Activated T-helper 17 cell treated with anti-CD3 and anti-CD28 coated beads, Interleukin-2, amount 50 U/mL, for 72 hours (primary cell): ENCODE results near the gene MXI1. TPM values are rescaled to one million over a fixed set of nuclear protein-coding genes. Genes with fewer than 3 reads are reported as not detected.

Experiments
- ATAC-seq: fragments of 150-1000 bp; cut with Tn5 transposase; replicated peaks from 2 replicates; pipeline ENCODE4 v1.10.0; 2021; ENCODE audit warnings: mild to moderate bottlenecking, moderate library complexity
- H3K27ac Mint-ChIP-seq: one replicate; pipeline ENCODE4 v1.8.0; 2022; ENCODE audit warnings: mixed read lengths
- H3K27me3 Mint-ChIP-seq: one replicate; pipeline ENCODE4 v1.8.0; 2022; ENCODE audit warnings: mixed read lengths
- H3K36me3 Mint-ChIP-seq: one replicate; pipeline ENCODE4 v1.8.0; 2022; ENCODE audit warnings: low read depth, mild to moderate bottlenecking, mixed read lengths
- H3K4me1 Mint-ChIP-seq: one replicate; pipeline ENCODE4 v1.8.0; 2022; ENCODE audit warnings: mixed read lengths
- H3K4me3 Mint-ChIP-seq: one replicate; pipeline ENCODE4 v1.8.0; 2022; ENCODE audit warnings: mild to moderate bottlenecking, mixed read lengths
- H3K9me3 Mint-ChIP-seq: one replicate; pipeline ENCODE4 v1.8.0; 2022; ENCODE audit warnings: mixed read lengths
- total RNA-seq, 2 donors: library from RNA; stranded (reverse); gene quantifications; one replicate each; pipeline ENCODE4 v1.2.3, GENCODE V29; 2022

MXI1 gene
- total RNA-seq, 2 donors from 2014 or later: 32.5 to 130 TPM

- Mint-ChIP-seq H3K4me1 (peaks cover 18% of the 10 kb centered on the region), H3K27me3 (peaks cover 9% of the 10 kb centered on the region), H3K36me3 (peaks cover 19% of the 10 kb centered on the region), H3K4me3 (no peak overlapping the region), H3K9me3 (no peaks in the 10 kb centered on the region), H3K27ac (no peak overlapping the region)
- ATAC-seq: no peak
Observed at GRCh38 chr10:110203500-110204455, 3.6 kb upstream of the MXI1 start.

- ATAC-seq: no peak
- no peak overlapping the region for H3K4me3 Mint-ChIP-seq
- H3K4me1 Mint-ChIP-seq: peaks cover 18% of the 10 kb centered on the region
- no peaks in the 10 kb centered on the region for H3K9me3 Mint-ChIP-seq
- peaks cover 30% of the 10 kb centered on the region for H3K36me3 Mint-ChIP-seq
- H3K27ac Mint-ChIP-seq: no peak overlapping the region
- peaks cover 4% of the 10 kb centered on the region for H3K27me3 Mint-ChIP-seq
Observed at GRCh38 chr10:110205051-110205675, 2.2 kb upstream of the MXI1 start.

GRCh38 chr10:110207805-110208613 lies 604 bp downstream of the MXI1 start:
- peaks cover 58% of the 10 kb centered on the region for H3K36me3 Mint-ChIP-seq
- peak overlapping the region; percentile 90 for H3K4me3 Mint-ChIP-seq
- no peaks in the 10 kb centered on the region for H3K9me3 Mint-ChIP-seq
- no peak for ATAC-seq
- peak overlapping the region; percentile 94 for H3K27ac Mint-ChIP-seq
- H3K4me1 Mint-ChIP-seq: peaks cover 30% of the 10 kb centered on the region
- H3K27me3 Mint-ChIP-seq: no peaks in the 10 kb centered on the region

- H3K4me1 Mint-ChIP-seq: peaks cover 39% of the 10 kb centered on the region
- no peaks in the 10 kb centered on the region for H3K27me3 Mint-ChIP-seq
- peaks cover 66% of the 10 kb centered on the region for H3K36me3 Mint-ChIP-seq
- peak overlapping the region; percentile 90 for H3K4me3 Mint-ChIP-seq
- no peak for ATAC-seq
- H3K27ac Mint-ChIP-seq: peak overlapping the region; percentile 94
- H3K9me3 Mint-ChIP-seq: no peaks in the 10 kb centered on the region
Observed at GRCh38 chr10:110208614-110209453, 1.4 kb downstream of the MXI1 start.

- Mint-ChIP-seq H3K9me3 (no peaks in the 10 kb centered on the region), H3K4me1 (peaks cover 41% of the 10 kb centered on the region), H3K4me3 (peak overlapping the region; percentile 90), H3K27me3 (no peaks in the 10 kb centered on the region), H3K27ac (peak overlapping the region; percentile 94), H3K36me3 (peaks cover 68% of the 10 kb centered on the region)
- ATAC-seq: peak; percentile 12
Observed at GRCh38 chr10:110209454-110209925, 2.1 kb downstream of the MXI1 start.

- H3K36me3 Mint-ChIP-seq: peaks cover 68% of the 10 kb centered on the region
- ATAC-seq: peak; percentile 27
- H3K4me1 Mint-ChIP-seq: peaks cover 41% of the 10 kb centered on the region
- no peaks in the 10 kb centered on the region for H3K9me3 Mint-ChIP-seq
- peak overlapping the region; percentile 90 for H3K4me3 Mint-ChIP-seq
- no peaks in the 10 kb centered on the region for H3K27me3 Mint-ChIP-seq
- H3K27ac Mint-ChIP-seq: peak overlapping the region; percentile 94
Observed at GRCh38 chr10:110209926-110210673, 2.7 kb downstream of the MXI1 start.

GRCh38 chr10:110210674-110211464 lies 3.5 kb downstream of the MXI1 start:
- no peaks in the 10 kb centered on the region for H3K27me3 Mint-ChIP-seq
- peak overlapping the region; percentile 87 for H3K27ac Mint-ChIP-seq
- peak; percentile 73 for ATAC-seq
- H3K4me1 Mint-ChIP-seq: peaks cover 47% of the 10 kb centered on the region
- H3K4me3 Mint-ChIP-seq: peak overlapping the region; percentile 90
- no peaks in the 10 kb centered on the region for H3K9me3 Mint-ChIP-seq
- peaks cover 72% of the 10 kb centered on the region for H3K36me3 Mint-ChIP-seq

- peak overlapping the region; percentile 90 for H3K4me3 Mint-ChIP-seq
- ATAC-seq: peak; percentile 6
- peak overlapping the region; percentile 87 for H3K27ac Mint-ChIP-seq
- no peaks in the 10 kb centered on the region for H3K9me3 Mint-ChIP-seq
- H3K27me3 Mint-ChIP-seq: no peaks in the 10 kb centered on the region
- peaks cover 46% of the 10 kb centered on the region for H3K4me1 Mint-ChIP-seq
- peaks cover 75% of the 10 kb centered on the region for H3K36me3 Mint-ChIP-seq
Observed at GRCh38 chr10:110211465-110211843, 4.0 kb downstream of the MXI1 start.

- Mint-ChIP-seq H3K27ac (peak overlapping the region; percentile 87), H3K27me3 (no peaks in the 10 kb centered on the region), H3K36me3 (peaks cover 68% of the 10 kb centered on the region), H3K4me1 (peaks cover 44% of the 10 kb centered on the region), H3K4me3 (peak overlapping the region; percentile 90), H3K9me3 (no peaks in the 10 kb centered on the region)
- peak; percentile 13 for ATAC-seq
Observed at GRCh38 chr10:110212119-110213006, 5.0 kb downstream of the MXI1 start.

- no peaks in the 10 kb centered on the region for H3K9me3 Mint-ChIP-seq
- peak overlapping the region; percentile 90 for H3K4me3 Mint-ChIP-seq
- H3K27me3 Mint-ChIP-seq: no peaks in the 10 kb centered on the region
- H3K4me1 Mint-ChIP-seq: peaks cover 51% of the 10 kb centered on the region
- peaks cover 50% of the 10 kb centered on the region for H3K36me3 Mint-ChIP-seq
- no peak overlapping the region for H3K27ac Mint-ChIP-seq
- ATAC-seq: no peak
Observed at GRCh38 chr10:110214371-110214826, 7.0 kb downstream of the MXI1 start.

GRCh38 chr10:110215286-110216170 lies 8.1 kb downstream of the MXI1 start:
- H3K4me3 Mint-ChIP-seq: peak overlapping the region; percentile 26
- H3K27ac Mint-ChIP-seq: peak overlapping the region; percentile 27
- no peaks in the 10 kb centered on the region for H3K27me3 Mint-ChIP-seq
- peaks cover 42% of the 10 kb centered on the region for H3K36me3 Mint-ChIP-seq
- H3K9me3 Mint-ChIP-seq: no peaks in the 10 kb centered on the region
- peaks cover 59% of the 10 kb centered on the region for H3K4me1 Mint-ChIP-seq
- ATAC-seq: no peak
